HG03439 (cell line): Measurements from ENCODE around the gene SEL1L.
"Not testable (repeated sequence)": the region's sequence is repeated elsewhere in the genome, so short reads cannot be mapped to it uniquely, and the experiment has no call there.

Experiments
- ATAC-seq: cut with Tn5 transposase; IDR thresholded peaks from one replicate; pipeline ENCODE4 v1.9.1; 2021; ENCODE audit warnings: mild to moderate bottlenecking, moderate library complexity; ENCODE audit not compliant: unreplicated experiment

SEL1L gene

GRCh38 chr14:81529391-81529790 lies 4.3 kb downstream of the SEL1L start:
- no peak for ATAC-seq

DNA sequence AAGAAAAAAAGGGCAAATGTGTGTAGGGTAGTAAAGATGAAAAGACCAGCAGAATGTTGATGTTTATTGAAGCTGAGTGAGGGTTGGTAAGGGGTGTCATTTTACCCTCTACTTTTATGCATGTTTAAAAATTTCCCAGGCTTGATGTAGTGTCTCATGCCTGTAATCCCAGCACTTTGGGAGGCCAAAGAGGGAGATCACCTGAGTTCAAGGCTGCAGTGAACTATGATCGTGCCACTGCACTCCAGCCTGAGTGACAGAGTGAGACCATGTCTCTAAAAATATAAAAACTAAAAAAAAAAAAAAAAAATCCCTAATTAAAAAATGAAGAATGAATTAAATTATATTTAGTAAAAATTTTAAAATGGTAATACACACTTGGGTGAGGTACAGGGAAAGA lies 8.5 kb downstream of the SEL1L start:
- no peak for ATAC-seq

- ATAC-seq = peak; percentile 76
Observed at GRCh38 chr14:81523616-81524015, 10.0 kb downstream of the SEL1L start.

GRCh38 chr14:81523016-81523415 lies 10.6 kb downstream of the SEL1L start:
- ATAC-seq = no peak

- ATAC-seq = no peak
Observed at GRCh38 chr14:81521356-81521755, 12.3 kb downstream of the SEL1L start.

DNA sequence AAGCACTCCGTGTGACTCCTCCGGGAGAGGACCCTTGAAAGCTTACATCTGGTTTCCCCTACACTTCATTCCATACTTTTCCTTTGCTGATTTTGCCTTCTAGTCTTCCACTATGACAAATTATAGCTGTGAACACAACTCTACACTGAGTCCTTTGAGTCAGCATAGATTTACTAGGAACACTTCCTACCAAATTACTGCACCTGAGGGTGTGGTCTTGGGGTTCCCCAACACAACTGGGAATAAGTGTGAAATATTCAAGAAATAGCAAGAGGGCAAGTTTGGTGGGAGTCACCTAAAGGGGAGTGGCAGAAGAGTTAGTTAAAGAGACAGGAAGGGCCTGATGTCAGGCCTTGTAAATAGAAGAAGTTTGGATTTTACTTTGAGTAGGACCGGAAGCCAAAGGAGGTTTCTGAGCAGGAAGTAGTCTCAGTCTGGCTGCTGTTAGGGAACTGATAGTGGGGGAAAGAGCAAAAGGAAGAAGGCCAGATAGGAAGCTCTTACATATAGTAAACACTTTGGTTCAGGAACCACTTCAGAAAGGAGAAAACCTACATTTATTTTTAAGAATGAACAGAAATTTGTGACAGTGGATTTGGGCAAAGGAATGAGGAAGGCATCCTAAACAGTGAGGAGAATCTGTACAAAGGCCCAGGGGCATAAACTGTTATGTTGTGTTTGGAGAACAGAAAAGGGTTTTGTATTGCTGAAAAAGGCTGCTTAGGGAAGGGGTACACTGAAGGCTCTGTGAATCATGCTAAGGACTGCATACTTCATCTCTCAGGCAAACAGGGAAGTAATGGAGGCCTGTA lies 14.2 kb downstream of the SEL1L start:
- no peak for ATAC-seq

DNA sequence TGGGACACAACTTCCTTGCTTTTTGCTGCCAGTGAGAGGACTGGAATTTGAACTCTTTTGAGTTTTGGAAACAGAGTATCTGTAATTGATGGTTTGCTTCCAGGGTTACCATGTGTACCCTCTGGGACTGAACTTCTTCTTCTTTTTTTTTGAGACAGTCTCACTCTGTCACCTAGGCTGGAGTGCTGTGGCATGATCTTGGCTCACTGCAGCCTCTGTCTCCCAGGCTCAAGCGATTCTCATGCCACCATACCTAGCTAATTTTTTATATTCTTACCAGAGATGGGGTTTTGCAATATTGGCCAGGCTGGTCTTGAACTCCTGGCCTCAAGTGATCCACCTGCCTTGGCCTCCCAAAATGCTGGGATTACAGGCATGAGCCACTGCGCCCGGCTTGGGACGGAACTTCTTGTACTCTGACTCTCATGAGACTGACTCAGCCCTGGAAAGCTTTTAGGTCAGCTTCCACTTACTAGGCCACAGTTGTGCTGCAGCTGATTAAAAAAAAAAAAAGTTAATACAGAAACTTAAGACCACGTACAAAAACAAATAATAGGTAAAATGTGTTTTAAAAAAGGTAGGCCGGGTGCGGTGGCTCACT lies 15.8 kb downstream of the SEL1L start:
- ATAC-seq = no peak

GRCh38 chr14:81516986-81517797 lies 16.5 kb downstream of the SEL1L start:
- ATAC-seq = no peak

- not testable (repeated sequence) for ATAC-seq
Observed at GRCh38 chr14:81515927-81516326, 17.7 kb downstream of the SEL1L start.

DNA sequence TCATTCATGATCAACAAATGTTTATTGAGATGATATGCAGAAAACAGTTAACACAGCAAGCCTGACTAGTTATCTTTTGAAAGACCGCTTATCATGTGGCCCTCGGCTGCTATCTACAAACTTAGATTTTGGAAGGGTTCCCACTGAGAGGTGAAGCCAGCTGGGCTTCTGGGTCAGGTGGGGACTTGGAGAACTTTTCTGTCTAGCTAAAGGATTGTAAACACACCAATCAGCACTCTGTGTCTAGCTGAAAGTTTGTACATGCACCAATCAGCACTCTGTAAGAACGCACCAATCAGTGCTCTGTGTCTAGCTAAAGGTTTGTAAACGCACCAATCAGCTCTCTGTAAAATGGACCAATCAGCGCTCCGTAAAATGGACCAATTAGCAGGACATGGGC lies 20.8 kb downstream of the SEL1L start:
- ATAC-seq = not testable (repeated sequence)

DNA sequence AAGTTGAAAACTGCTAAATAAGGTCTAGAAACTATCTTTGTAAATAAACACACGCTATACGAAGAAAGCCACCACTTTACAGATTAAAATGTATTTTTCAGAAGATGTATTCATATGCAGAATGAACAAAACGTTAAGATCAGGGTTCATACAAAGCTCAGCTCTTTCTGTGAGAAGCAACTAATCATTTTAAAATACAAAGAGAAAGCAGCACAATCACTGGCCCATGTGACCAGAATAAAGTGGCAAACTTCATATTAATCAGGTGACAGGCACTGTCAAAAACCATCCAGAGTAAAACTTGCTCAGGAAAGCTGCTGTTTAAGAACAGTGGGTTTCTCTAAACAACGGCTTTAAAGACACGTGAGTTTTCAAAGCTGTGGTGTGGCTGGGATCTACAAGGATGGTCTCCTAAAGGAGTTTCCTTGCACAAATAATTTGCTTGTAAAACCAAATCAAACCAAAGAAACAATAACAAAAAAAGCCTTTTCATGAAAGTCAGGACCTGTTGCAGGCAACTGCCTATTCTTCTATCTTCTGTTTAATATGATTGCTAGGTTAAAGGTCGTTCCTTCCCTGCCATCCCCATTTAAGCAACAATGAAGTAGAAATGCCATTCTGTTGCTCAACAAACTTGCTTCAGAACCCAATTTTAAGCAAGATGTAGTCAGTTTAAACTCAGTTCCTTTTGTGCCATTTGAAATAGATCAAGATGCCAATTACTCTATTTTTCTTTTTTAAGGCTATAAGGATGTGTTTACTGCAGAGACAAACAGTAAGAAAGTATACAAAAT lies 22.3 kb downstream of the SEL1L start:
- ATAC-seq = no peak

DNA sequence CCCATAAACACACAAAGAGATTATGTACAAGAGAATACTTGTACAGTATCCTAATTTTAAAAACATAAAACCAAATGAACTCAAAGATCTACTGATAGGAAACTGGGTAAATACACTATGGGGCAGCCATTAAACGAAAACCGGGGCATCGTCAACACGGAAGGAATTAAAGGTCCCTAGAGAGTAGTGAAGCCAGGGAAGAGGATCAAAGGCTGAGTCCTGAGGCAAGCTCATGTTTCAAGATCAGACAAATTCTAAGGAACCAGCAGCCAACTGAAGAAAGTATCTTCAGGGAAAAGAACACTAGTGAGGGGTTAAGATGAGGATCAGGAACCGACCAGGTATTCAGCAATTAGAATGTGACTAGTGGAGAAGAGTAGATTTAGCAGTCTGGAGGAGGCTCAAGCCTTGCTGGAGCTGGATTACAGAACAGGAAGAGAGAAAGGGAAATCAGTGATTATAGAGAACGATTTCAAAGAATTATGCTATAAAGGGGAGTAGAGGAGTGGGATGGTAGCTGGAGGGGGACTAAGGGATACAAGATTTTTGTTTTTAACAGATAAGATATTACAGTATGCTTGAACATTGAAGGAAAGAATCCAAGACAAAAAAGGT lies 23.7 kb downstream of the SEL1L start:
- ATAC-seq = no peak

GRCh38 chr14:81509321-81509720 lies 24.3 kb downstream of the SEL1L start:
- no peak for ATAC-seq

DNA sequence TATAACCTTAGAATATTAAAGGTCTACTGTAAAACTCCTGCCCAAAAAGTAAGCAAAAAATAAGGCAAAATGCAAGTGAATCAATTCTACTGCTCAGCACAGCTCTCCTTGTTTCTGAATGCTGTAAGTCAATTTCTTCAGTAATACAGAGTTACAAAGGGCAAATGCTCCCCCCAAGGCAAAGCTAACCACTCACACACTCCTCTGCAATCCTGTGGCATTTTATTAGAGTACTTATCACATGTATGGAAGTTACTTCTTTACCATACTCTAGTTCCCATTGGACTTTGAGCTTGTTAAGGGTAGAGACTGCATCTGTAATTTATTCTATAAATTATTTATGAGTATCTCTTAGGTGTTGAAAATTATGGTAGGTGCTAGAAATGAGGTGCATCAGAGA lies 27.2 kb downstream of the SEL1L start:
- ATAC-seq = no peak

DNA sequence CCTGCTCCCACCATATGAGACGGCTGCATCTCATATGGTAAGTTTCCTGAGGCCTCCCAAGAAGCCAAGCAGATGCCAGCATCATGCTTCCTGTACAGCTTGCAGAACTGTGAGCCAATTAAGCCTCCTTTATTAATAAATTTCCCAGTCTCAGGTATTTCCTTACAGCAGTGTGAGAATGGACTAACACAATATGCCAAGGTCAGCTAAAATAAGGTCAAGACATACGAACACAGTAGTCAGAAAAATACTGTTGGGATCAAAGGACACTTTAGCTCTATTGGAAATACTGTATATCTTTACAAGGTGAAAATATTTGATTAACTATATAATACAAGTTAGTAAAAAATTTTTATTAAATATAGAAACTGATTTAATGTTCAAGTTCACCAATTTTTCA lies 28.8 kb downstream of the SEL1L start:
- no peak for ATAC-seq

DNA sequence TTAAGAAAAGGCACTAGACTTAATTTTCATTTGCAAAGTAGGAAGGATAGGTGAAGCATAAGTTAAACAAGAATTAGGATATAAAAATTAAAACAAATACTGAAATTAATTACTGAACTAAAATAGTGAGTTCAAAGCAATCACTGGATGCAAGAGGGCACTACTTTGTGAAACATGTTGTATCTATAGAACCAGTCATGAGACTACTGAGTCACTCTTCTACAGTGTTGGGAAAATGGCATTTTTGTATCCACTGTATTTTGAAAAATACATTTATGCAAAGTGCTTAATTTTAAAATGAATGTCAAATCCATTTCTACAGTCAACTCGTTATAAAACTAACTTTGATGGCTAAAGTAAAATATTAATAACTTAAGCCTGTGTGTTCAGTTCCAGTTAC lies 47.9 kb downstream of the SEL1L start:
- ATAC-seq = no peak

GRCh38 chr14:81485372-81485771 lies 48.3 kb downstream of the SEL1L start:
- no peak for ATAC-seq

GRCh38 chr14:81484120-81484519 lies 49.5 kb downstream of the SEL1L start:
- no peak for ATAC-seq

DNA sequence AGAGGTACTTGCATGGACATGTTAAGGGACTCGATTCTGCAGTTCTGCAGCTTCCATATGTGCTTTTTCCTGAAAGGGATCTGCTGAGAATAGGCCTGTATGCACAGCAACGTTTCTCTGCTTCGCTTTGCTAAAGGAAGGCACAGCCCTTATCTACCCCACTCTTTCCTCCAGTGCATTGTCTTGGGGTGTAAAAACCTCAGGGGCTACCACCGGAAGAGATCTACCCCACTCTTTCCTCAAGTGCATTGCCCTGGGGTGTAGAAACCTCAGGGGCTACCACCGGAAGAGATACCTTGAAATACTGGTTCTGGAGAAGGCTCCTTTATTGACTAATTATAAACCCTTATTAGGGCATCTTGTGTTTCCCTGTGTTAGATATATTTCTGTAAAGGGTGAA lies 52.9 kb downstream of the SEL1L start:
- no peak for ATAC-seq

DNA sequence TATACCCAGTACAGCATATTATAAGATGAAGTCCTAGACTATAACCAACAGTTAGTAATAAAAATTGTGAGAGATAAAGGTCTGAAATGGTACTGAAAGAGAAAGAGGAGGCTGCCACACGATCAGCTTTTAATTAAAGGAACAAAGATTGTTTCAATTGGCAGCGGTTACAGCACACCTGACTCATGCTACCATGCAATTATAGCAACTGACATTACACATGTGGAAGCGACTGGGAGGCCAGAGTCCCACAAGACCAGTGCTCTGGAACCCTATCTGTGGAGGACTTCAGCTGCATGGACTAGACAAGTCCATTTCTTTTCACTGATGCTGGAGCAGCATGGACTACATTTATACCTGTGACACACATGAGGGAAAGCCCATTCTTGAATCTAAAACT lies 55.2 kb downstream of the SEL1L start:
- no peak for ATAC-seq

DNA sequence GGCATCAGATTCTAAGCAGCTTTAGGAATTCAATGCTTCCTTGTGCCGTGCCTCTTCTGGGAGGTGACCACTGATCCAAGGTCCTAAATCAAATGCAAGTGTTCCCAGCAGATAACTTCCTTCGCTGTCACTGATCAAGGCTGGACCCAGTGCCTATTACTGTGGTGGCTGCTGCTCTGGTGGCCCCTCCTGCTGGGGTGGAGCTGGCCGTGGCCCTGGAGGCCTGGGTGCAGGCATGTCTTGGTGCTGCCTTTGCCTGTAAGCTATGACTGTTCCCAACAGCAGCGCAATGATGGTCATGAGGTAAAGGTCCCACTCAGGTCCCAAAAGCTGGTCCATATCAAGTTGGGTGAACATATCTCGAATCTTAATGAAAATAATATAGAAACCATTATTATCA lies 56.8 kb downstream of the SEL1L start:
- ATAC-seq = no peak
